HCT116 (cell line): ENCODE measurements around the gene GOSR1. TPM values are rescaled to one million over a fixed set of nuclear protein-coding genes. Genes with fewer than 3 reads are reported as not detected.

Experiments used
- ATAC-seq: fragments of 200-7000 bp; cut with Tn5 transposase; 2 replicates; pipeline ENCODE4 v1.9.1; 2020; ENCODE audit warnings: mild to moderate bottlenecking, moderate library complexity
- BruUV-seq: library from RNA; stranded (reverse); fragments of 400-500 nt; replicated peaks from 2 replicates; lab custom pipeline; 2021; lab: Mats Ljungman, UMichigan
- CTCF ChIA-PET: fragments of 300-600 bp; sonication (Branson Sonifier 250); formaldehyde crosslinking; loops from one replicate; lab custom pipeline; 2021; ENCODE audit warnings: antibody characterized with exemption; lab: Charles Lee
- POLR2A ChIA-PET: fragments of 300-600, 350-600 bp; sonication (Branson Sonifier 250); formaldehyde crosslinking; loops from one replicate; lab custom pipeline; 2021; ENCODE audit warnings: antibody characterized with exemption; lab: Charles Lee
- RAD21 ChIA-PET, 2 experiments: fragments of 300-600 bp; sonication (Branson Sonifier 250); formaldehyde crosslinking; loops; one replicate each; lab custom pipeline; 2023; ENCODE audit warnings: low total read pairs in 2 of 2; ENCODE audit not compliant: uncharacterized antibody in 2 of 2, unreplicated experiment in 2 of 2, low non-redundant PET in 1 of 2; lab: Charles Lee
- DNase-seq: peaks from one replicate; pipeline ENCODE4 v3.0.0-alpha.2; 2010; ENCODE audit warnings: low read depth, low spot score
- H2AFZ ChIP-seq: fragments of 200-600 bp; shearing (Covaris generic), sonication (generic); 2 replicates; pipeline ENCODE4 v1.6.1; 2017; ENCODE audit warnings: low read depth, mixed run types, mixed read lengths, antibody characterized with exemption, low read length; ENCODE audit not compliant: poor library complexity, severe bottlenecking
- H3K27ac ChIP-seq: 2 replicates; pipeline ENCODE4 v1.5.1; 2012; ENCODE audit warnings: low read depth, low read length
- H3K27me3 ChIP-seq: fragments of 200-600 bp; sonication (generic); 2 replicates; pipeline ENCODE4 v1.6.1; 2016; ENCODE audit warnings: mixed run types, low read length, mixed read lengths; ENCODE audit not compliant: insufficient read depth
- H3K36me3 ChIP-seq, 2 experiments: fragments of 200-500 bp in 1 of 2; fragments of 200-600 bp in 1 of 2; sonication (Bioruptor generic) in 1 of 2; sonication (generic) in 1 of 2; 2 replicates each; pipeline versions ENCODE4 v1.5.1 to v1.6.1; 2014 to 2016; ENCODE audit warnings: low read length in 2 of 2, inconsistent platforms in 1 of 2, mixed read lengths in 1 of 2, mixed run types in 1 of 2; ENCODE audit not compliant: insufficient read depth in 2 of 2, control insufficient read depth in 1 of 2
- H3K4me1 ChIP-seq, 2 experiments: fragments of 200-600 bp in 1 of 2; sonication (generic) in 1 of 2; 2 replicates each; pipeline versions ENCODE4 v1.5.1 to v1.6.1; 2012 to 2017; ENCODE audit warnings: low read length in 2 of 2, inconsistent platforms in 1 of 2, mild to moderate bottlenecking in 1 of 2, mixed read lengths in 1 of 2, mixed run types in 1 of 2, moderate library complexity in 1 of 2; ENCODE audit not compliant: insufficient read depth in 2 of 2, control insufficient read depth in 1 of 2
- H3K4me2 ChIP-seq: fragments of 200-600 bp; sonication (generic); 2 replicates; pipeline ENCODE4 v1.6.1; 2017; ENCODE audit warnings: mixed run types, low read length, mixed read lengths
- H3K4me3 ChIP-seq, 2 experiments: fragments of 200-600 bp in 1 of 2; sonication (generic) in 1 of 2; replicated peaks in 1 of 2; 2 replicates each; pipeline ENCODE4 v1.5.1; 2011 to 2016; ENCODE audit warnings: low read length in 2 of 2, control low read depth in 1 of 2, low read depth in 1 of 2, mild to moderate bottlenecking in 1 of 2, mixed read lengths in 1 of 2, mixed run types in 1 of 2
- H3K79me2 ChIP-seq: fragments of 200-600 bp; sonication (generic); 2 replicates; pipeline ENCODE4 v1.6.1; 2017; ENCODE audit warnings: mild to moderate bottlenecking, mixed run types, low read length, moderate library complexity, mixed read lengths; ENCODE audit not compliant: insufficient read depth
- H3K9ac ChIP-seq: fragments of 200-600 bp; sonication (generic); 2 replicates; pipeline ENCODE4 v1.6.1; 2016; ENCODE audit warnings: low read length, mixed read lengths
- H3K9me2 ChIP-seq: fragments of 200-600 bp; sonication (generic), shearing (Covaris generic); 2 replicates; pipeline ENCODE4 v1.6.1; 2017; ENCODE audit warnings: mixed run types, mild to moderate bottlenecking, moderate library complexity; ENCODE audit not compliant: insufficient read depth
- H3K9me3 ChIP-seq, 2 experiments: fragments of 200-500 bp in 1 of 2; fragments of 200-600 bp in 1 of 2; sonication (Bioruptor generic) in 1 of 2; sonication (generic) in 1 of 2; 2 replicates each; pipeline ENCODE4 v1.6.1; 2014 to 2017; ENCODE audit warnings: low read length in 2 of 2, mixed read lengths in 2 of 2, inconsistent platforms in 1 of 2, low read depth in 1 of 2, mild to moderate bottlenecking in 1 of 2, mixed run types in 1 of 2, moderate library complexity in 1 of 2; ENCODE audit not compliant: control insufficient read depth in 1 of 2, insufficient read depth in 1 of 2
- H4K20me1 ChIP-seq: fragments of 200-600 bp; sonication (generic), shearing (Covaris generic); 2 replicates; pipeline ENCODE4 v1.6.1; 2017; ENCODE audit warnings: mixed run types, mild to moderate bottlenecking, moderate library complexity; ENCODE audit not compliant: insufficient read depth
- CBX3 ChIP-seq: IDR thresholded peaks from 2 replicates; pipeline ENCODE4 v1.6.1; 2012; ENCODE audit warnings: low read depth
- CEBPB ChIP-seq: IDR thresholded peaks from 2 replicates; pipeline ENCODE4 v1.6.1; 2012; ENCODE audit warnings: low read depth
- ELF1 ChIP-seq: IDR thresholded peaks from 2 replicates; pipeline ENCODE4 v1.6.1; 2012; ENCODE audit warnings: low read depth, borderline replicate concordance
- EZH2 ChIP-seq: fragments of 200-600 bp; sonication (generic); IDR thresholded peaks from 2 replicates; pipeline ENCODE4 v1.6.1; 2017; ENCODE audit warnings: antibody characterized with exemption, mixed run types
- EZH2phosphoT487 ChIP-seq: fragments of 200-600 bp; IDR thresholded peaks from 2 replicates; pipeline ENCODE4 v1.6.1; 2018; ENCODE audit warnings: antibody characterized with exemption, borderline replicate concordance
- FOSL1 ChIP-seq: IDR thresholded peaks from 2 replicates; pipeline ENCODE4 v1.6.1; 2012; ENCODE audit warnings: low read depth
- JUND ChIP-seq: IDR thresholded peaks from 2 replicates; pipeline ENCODE4 v1.6.1; 2012
- POLR2A ChIP-seq: IDR thresholded peaks from 2 replicates; pipeline ENCODE4 v1.7.0; 2011; ENCODE audit warnings: borderline replicate concordance; ENCODE audit not compliant: insufficient read depth, insufficient read length; ENCODE audit errors: extremely low read depth
- POLR2AphosphoS5 ChIP-seq: IDR thresholded peaks from 2 replicates; pipeline ENCODE4 v1.6.1; 2011; ENCODE audit warnings: mild to moderate bottlenecking, low read depth, low read length, moderate library complexity
- RAD21 ChIP-seq: IDR thresholded peaks from 2 replicates; pipeline ENCODE4 v1.6.1; 2012; ENCODE audit warnings: low read depth, mild to moderate bottlenecking
- SIN3A ChIP-seq: IDR thresholded peaks from 2 replicates; pipeline ENCODE4 v1.6.1; 2012; ENCODE audit warnings: low read depth
- SP1 ChIP-seq: IDR thresholded peaks from 2 replicates; pipeline ENCODE4 v1.6.1; 2012; ENCODE audit warnings: low read depth
- SRF ChIP-seq: IDR thresholded peaks from 2 replicates; pipeline ENCODE4 v1.6.1; 2012; ENCODE audit warnings: low read depth
- TCF7L2 ChIP-seq: IDR thresholded peaks from 2 replicates; pipeline ENCODE4 v1.7.0; 2011; ENCODE audit warnings: borderline replicate concordance, inconsistent platforms; ENCODE audit not compliant: insufficient read depth, insufficient read length; ENCODE audit errors: extremely low read depth
- YY1 ChIP-seq: IDR thresholded peaks from 2 replicates; pipeline ENCODE4 v1.6.1; 2011; ENCODE audit warnings: low read length, low read depth, moderate library complexity, mild to moderate bottlenecking; ENCODE audit not compliant: insufficient replicate concordance; ENCODE audit errors: extremely low read depth
- ZFX ChIP-seq: fragments of 450-650 bp; IDR thresholded peaks from 2 replicates; pipeline ENCODE4 v1.6.1; 2017
- ZNF274 ChIP-seq: fragments of 200-500 bp; sonication (Bioruptor generic); IDR thresholded peaks from 2 replicates; pipeline ENCODE4 v1.6.1; 2014; ENCODE audit warnings: mild to moderate bottlenecking, low read depth, low read length, inconsistent platforms
- intact Hi-C: fragments of 100-400 bp; cut with micrococcal nuclease; formaldehyde crosslinking; loops from 2 replicates; pipeline ENCODE4 v1.10.0; 2022
- total RNA-seq: library from RNA; stranded (reverse); gene quantifications from one replicate; pipeline ENCODE4 v1.2.1, GENCODE V29; 2021; ENCODE audit not compliant: unreplicated experiment
- TF ChIP-seq, protein P1 (sequence below): IDR thresholded peaks from 2 replicates; pipeline ENCODE4 v1.6.1; 2011; ENCODE audit warnings: mild to moderate bottlenecking, low read length, moderate library complexity; ENCODE audit not compliant: insufficient replicate concordance; ENCODE audit errors: extremely low read depth

GOSR1 gene
- total RNA-seq, 1 experiment from 2014 or later: 48.8 TPM

DNA sequence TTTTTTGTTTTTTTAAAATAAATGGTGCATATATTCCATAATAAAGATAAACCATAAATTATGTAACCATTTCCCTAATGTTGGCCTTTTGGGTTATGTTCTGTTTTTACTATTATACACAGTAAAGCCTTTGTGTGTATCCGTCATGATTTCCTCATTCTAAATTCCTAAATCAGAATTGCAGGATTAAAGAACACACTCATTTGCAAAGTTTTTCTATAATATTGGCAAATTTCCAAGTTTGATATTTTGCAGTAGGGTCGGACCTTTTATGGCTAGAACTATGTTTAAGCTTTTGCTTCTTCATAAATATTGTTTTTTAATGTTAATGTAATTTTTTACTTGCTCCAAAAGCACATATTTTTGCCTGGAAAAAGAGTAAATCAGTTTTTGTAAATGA is 16.6 kb downstream of the GOSR1 start:
- H3K4me1 ChIP-seq: no peaks in the 10 kb centered on the region
- ChIA-PET POLR2A (no interaction called here), RAD21 (no interaction called here), CTCF (no interaction called here)
- no TSS peak for BruUV-seq
- no peaks in the 10 kb centered on the region for H4K20me1 ChIP-seq
- H3K4me2 ChIP-seq: no peak overlapping the region
- peaks cover 28 to 59% of the 10 kb centered on the region in 2 experiments for H3K36me3 ChIP-seq
- ATAC-seq: no peak
- intact Hi-C loops: no loop called here
- no peaks in the 10 kb centered on the region for H3K27me3 ChIP-seq
- TF ChIP-seq FOSL1: no peak
- no peak for TF ChIP-seq POLR2A
- TF ChIP-seq YY1: no peak
- no peak for TF ChIP-seq SIN3A
- TF ChIP-seq CEBPB: no peak
- no peak for TF ChIP-seq EZH2
- TF ChIP-seq JUND: no peak
- no peak for TF ChIP-seq SRF
- no peak for TF ChIP-seq CBX3
- TF ChIP-seq TCF7L2: no peak
- no peak for TF ChIP-seq EZH2phosphoT487
- no peak for TF ChIP-seq RAD21
- TF ChIP-seq ELF1: no peak
- no peak overlapping the region for H2AFZ ChIP-seq
- H3K9me3 ChIP-seq: no peaks in the 10 kb centered on the region
- H3K9me2 ChIP-seq: no peaks in the 10 kb centered on the region
- H3K4me3 ChIP-seq: no peak overlapping the region
- H3K9ac ChIP-seq: no peak overlapping the region
- no peak for DNase-seq
- peaks cover 15% of the 10 kb centered on the region for H3K79me2 ChIP-seq
- H3K27ac ChIP-seq: no peak overlapping the region

GRCh38 chr17:30495586-30495985 is 18.4 kb downstream of the GOSR1 start:
- DNase-seq (no peak), ATAC-seq (no peak)
- ChIA-PET CTCF (no interaction called here), POLR2A (no interaction called here), RAD21 (no interaction called here)
- no peaks in the 10 kb centered on the region for H3K27me3 ChIP-seq
- H3K36me3 ChIP-seq: peaks cover 27 to 50% of the 10 kb centered on the region in 2 experiments
- H3K9ac ChIP-seq: no peak overlapping the region
- H4K20me1 ChIP-seq: no peaks in the 10 kb centered on the region
- no peak overlapping the region for H2AFZ ChIP-seq
- H3K9me2 ChIP-seq: no peaks in the 10 kb centered on the region
- H3K4me3 ChIP-seq: no peak overlapping the region
- H3K79me2 ChIP-seq: peaks cover 15% of the 10 kb centered on the region
- H3K4me2 ChIP-seq: no peak overlapping the region
- H3K9me3 ChIP-seq: no peaks in the 10 kb centered on the region
- H3K4me1 ChIP-seq: no peaks in the 10 kb centered on the region
- intact Hi-C loops: no loop called here
- no peak overlapping the region for H3K27ac ChIP-seq
- no TSS peak for BruUV-seq
- TF ChIP-seq JUND (no peak), ZNF274 (no peak), TCF7L2 (no peak), SP1 (no peak), EZH2phosphoT487 (no peak), ZFX (no peak), RAD21 (no peak), CEBPB (no peak), POLR2AphosphoS5 (no peak)
- TF ChIP-seq, protein P1, sequence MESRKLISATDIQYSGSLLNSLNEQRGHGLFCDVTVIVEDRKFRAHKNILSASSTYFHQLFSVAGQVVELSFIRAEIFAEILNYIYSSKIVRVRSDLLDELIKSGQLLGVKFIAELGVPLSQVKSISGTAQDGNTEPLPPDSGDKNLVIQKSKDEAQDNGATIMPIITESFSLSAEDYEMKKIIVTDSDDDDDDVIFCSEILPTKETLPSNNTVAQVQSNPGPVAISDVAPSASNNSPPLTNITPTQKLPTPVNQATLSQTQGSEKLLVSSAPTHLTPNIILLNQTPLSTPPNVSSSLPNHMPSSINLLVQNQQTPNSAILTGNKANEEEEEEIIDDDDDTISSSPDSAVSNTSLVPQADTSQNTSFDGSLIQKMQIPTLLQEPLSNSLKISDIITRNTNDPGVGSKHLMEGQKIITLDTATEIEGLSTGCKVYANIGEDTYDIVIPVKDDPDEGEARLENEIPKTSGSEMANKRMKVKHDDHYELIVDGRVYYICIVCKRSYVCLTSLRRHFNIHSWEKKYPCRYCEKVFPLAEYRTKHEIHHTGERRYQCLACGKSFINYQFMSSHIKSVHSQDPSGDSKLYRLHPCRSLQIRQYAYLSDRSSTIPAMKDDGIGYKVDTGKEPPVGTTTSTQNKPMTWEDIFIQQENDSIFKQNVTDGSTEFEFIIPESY: no peak
